ENCODE results near the gene BRD7. TPM values are rescaled to one million over a fixed set of nuclear protein-coding genes. Genes with fewer than 3 reads are reported as not detected.

BRD7 gene
- total RNA-seq, 1 donor from 2014 or later, result 35.9 TPM

DNA sequence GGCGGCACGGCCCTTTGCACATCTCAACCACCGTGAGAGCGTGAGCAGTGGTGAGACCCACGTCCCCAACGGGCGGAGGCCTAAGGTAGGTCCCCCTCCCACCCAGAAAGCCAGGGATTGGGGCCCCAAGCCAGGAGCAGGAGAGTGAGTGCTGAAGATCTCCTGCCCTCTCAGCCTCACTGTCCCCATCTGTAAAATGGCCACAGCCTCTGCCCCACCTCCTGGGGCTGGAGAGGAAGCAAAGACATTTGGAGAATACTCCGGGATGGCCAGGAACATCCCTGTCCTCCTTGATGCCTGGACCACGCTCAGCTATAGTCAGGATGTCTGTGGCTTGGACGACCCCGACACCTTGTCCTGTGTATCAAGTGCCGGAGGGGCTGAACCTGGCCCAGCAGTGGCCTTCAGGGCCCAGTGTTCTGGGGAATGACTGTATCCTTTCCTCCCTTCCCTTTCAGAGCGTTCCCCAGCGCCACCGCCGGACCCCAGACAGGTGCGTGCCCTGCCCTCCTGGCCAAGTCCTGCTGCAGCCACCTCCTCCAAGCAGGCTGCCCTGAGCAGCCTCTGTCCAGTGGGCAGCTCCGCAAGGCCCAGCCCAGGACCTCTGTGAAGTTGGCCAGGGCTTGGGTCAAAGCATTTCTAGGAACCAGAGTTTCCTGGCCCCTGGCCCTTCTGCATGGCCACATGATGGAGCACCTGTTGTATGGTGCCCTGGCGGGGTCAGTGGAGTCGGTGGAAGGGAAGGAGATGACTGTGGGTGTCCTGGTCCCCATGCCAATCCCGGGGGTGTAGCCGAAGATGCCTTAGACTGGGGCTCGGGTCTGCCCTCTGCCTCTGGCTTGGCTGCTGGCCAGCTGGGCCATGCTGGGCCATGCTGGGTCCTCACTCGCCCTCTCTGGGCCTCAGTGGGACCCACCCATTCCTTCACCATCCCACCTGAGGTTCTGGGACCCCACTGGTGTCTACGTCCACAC lies 64.0 kb downstream of the BRD7 start:
- DNase-seq (ENCODE audit: low read depth in 2 of 2), result no peak

- DNase-seq (ENCODE audit: low read depth in 2 of 2), result no peak
Observed at GRCh38 chr16:50303605-50304466, 65.0 kb downstream of the BRD7 start.

DNA sequence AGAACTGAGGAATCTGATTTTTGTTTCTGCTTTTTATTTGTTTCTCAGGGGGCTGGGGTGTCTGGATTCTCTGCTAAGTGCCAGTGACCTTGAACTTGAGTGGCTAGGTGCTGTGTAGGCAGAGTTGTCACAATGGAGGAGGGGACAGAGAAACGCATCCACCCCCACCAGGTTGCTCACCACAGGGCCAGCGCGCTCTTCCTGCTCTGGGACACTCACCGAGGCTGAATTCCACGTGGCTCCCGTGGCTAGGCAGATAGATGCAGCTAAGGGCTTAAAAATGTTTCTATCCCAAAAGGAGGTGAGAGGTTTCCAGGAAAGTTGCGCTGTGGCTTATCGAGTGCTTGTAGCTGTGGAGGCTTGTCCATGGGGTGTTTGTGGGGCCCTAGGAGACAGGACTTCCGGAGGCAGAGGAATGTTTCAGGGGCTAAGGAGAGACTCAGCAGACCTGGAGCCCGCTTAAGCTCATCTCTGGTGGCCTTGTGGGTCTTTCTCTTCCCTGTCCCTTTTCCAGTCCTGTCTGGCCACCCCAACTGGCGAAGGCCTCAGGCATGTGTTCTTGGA lies 65.7 kb downstream of the BRD7 start:
- DNase-seq (ENCODE audit: low read depth in 2 of 2), result no peak

- DNase-seq (ENCODE audit: low read depth in 2 of 2), result no peak
Observed at GRCh38 chr16:50302472-50303005, 66.2 kb downstream of the BRD7 start.

DNA sequence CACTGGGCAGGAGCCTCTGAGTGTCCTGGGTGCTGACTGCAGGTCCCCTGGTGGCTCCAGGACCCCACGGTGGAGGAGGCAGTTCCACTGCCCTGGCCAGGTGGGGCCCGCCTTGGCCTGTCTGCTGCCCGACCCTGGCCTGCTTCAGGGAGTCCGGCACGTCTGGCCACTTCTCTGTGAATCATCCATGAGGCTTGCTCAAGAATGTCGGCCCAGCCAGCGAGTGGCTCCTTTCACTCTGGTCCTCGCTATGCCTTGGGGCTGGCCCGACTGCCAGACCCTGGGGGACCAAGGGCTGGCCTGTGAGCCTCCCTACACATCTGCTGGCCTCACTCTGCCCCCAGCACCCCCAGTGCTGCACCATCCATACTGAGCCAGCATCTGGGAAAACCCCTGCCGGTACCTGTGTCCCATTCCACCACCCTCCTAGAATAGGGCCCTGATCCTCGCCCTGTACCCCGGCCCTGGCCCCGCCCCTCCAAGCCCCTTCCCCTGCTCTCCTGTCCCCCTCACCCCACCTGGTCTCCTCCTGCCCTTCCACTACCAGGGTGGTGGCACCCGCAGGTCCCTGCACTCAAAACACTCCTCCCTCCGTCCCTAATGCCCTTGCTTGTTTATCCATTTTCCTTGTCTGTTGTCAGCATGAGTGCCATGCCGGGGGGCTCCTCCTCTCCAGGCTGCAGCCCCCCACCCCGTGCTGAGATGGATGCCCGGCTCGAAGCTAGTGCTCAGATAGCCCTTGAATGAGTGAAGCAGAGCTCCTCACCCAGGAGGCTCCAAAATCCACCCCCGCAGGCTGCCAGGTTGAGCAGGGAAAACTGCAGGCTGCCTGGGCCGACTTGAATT lies 66.9 kb downstream of the BRD7 start:
- no peak for DNase-seq (ENCODE audit: low read depth in 2 of 2)

GRCh38 chr16:50300942-50301625 lies 67.7 kb downstream of the BRD7 start:
- DNase-seq (ENCODE audit: low read depth in 2 of 2), result no peak

DNA sequence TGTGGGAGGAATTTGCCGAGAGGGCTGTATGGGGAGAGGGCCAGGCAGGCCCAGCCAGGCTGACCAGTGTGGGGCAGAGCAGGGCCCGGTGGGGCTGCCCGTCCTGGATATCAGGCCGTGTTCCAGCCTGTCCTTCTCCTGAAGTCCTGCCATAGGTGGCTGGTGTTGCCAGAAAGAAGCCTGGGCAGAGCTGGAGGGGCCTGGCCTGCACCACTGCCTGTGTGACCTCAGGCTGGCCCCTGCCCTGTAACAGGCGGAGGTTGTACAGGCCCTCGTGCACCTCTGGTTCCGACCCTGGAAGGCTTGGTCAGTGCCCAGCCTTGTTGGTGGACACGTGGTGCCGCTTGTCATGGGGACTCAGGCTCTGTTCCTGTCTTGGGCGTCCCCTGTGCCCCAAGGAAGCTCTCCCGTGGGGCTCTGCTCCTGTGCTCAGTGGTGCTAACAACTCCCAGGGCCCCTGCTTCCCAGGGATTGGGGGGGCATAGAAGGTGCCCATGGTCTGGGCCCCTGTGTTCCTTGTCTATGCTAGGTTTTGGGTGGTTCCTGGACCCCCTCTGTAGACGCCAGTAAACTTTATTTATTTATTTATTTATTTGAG lies 69.2 kb downstream of the BRD7 start:
- no peak for DNase-seq (ENCODE audit: low read depth in 2 of 2)

DNA sequence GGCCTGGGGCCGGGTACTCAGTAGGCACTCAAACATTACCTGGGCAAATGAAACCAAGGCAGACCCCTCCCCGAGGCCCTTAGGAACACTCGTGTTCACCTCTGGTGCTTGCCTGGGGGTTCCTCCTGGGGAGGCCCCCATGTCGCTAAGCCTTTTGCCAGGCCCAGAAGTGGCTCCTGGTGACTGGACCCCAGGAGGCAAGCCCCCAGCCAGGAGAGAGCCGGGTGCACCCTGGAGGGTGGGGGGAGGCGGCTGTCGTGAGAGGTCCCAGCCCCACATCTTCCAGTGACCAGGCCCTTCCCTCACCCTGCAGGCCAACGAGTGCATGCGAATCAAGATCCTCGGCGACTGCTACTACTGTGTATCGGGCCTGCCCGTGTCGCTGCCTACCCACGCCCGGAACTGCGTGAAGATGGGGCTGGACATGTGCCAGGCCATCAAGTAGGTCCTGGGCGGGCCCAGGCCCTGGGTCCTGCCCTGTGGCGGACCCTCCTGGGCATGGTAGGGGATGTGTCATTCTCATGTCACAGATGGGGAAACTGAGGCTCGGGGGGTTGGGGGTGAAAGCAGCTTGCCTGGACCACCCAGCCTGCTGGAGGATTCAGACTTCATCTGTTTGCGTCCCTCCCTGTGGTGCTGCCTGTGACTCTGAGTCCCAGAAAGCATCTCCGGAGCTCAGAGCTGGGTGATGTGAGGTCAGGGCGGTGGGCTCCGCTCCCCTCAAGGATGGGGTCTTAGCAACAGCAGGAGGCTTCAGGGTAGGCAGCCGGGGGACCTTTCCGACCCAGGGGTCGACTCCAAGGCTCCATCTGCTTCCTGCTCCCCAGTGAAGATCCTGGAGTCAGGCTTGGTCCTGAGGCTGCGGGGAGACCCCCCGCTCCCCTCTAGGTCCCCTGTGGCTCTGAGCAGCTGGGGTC lies 69.9 kb downstream of the BRD7 start:
- DNase-seq (ENCODE audit: low read depth in 2 of 2), result no peak

DNA sequence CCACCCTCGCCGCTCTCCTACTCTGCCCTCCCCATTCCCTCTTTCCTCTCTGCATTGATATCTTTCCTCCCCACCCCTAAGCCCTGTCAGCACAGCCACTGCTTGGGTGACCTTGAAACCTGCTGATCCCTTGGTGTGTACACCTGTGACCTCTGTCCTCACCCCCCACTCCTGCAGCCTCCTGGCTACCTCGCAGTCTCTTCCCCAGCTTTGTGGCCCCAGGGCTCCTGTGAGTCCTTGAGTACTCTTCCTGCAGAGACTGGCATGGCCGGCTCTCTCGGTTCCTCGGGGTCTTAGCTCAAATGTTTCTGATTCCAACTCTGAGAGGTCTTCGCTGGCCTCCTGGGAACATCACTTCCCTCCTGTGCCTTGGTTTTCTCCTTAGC lies 70.7 kb downstream of the BRD7 start:
- no peak for DNase-seq (ENCODE audit: low read depth in 2 of 2)

- peak in 1 of 2 donors; percentile 27 for DNase-seq (ENCODE audit: low read depth in 2 of 2)
Observed at GRCh38 chr16:50297301-50298074, 71.3 kb downstream of the BRD7 start.

GRCh38 chr16:50296807-50297206 lies 72.0 kb downstream of the BRD7 start:
- no peak for DNase-seq (ENCODE audit: low read depth in 2 of 2)

GRCh38 chr16:50295541-50296132 lies 73.2 kb downstream of the BRD7 start:
- DNase-seq (ENCODE audit: low read depth in 2 of 2), result no peak

- no peak for DNase-seq (ENCODE audit: low read depth in 2 of 2)
Observed at GRCh38 chr16:50294955-50295354, 73.8 kb downstream of the BRD7 start.

GRCh38 chr16:50293994-50294855 lies 74.6 kb downstream of the BRD7 start:
- no peak for DNase-seq (ENCODE audit: low read depth in 2 of 2)

- no peak for DNase-seq (ENCODE audit: low read depth in 2 of 2)
Observed at GRCh38 chr16:50293041-50293783, 75.6 kb downstream of the BRD7 start.

DNA sequence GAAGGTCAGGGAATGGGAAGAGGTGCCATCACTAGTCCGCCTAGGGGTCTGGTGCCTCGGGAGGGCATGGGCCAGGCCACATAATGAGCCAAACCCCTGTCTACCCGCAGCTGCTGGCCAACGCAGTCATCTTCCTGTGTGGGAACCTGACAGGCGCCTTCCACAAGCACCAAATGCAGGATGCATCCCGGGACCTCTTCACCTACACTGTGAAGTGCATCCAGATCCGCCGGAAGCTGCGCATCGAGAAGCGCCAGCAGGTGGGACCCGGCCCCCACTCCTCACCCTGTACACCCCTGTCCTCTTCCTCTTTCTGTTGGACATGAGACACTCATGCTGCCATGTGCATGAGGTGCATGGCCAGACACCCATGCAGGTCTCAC lies 76.2 kb downstream of the BRD7 start:
- no peak for DNase-seq (ENCODE audit: low read depth in 2 of 2)

All from dermis microvascular lymphatic vessel endothelial cell (primary cell).